ENCODE measurements around the gene HEY2. TPM values are rescaled to one million over a fixed set of nuclear protein-coding genes. Genes with fewer than 3 reads are reported as not detected.

HEY2 gene
- total RNA-seq, 1 experiment from 2014 or later = 6.6 TPM

GRCh38 chr6:125746019-125746414 is 3.4 kb upstream of the HEY2 start:
- no peaks in the 10 kb centered on the region for H3K79me1 ChIP-seq (ENCODE audit: insufficient read depth, low read depth, low read length, poor library complexity, severe bottlenecking)
- peak overlapping the region; percentile 90 for H3K4me2 ChIP-seq (ENCODE audit: insufficient read depth, insufficient read length, low read length)
- H2AFZ ChIP-seq (ENCODE audit: low read length) = no peak overlapping the region
- H3K23me2 ChIP-seq (ENCODE audit: insufficient read length, low read depth, low read length, poor library complexity, severe bottlenecking) = peaks cover 27% of the 10 kb centered on the region
- H3K14ac ChIP-seq (ENCODE audit: insufficient read depth, low read length) = no peak overlapping the region
- no peak overlapping the region for H4K8ac ChIP-seq (replicated peaks; ENCODE audit: insufficient read length, low read depth, low read length)
- H3K4ac ChIP-seq (ENCODE audit: low read depth, low read length) = no peak overlapping the region
- H3K56ac ChIP-seq (ENCODE audit: insufficient read length, low read depth, low read length) = no peak overlapping the region
- no peak overlapping the region for H3T11ph ChIP-seq (ENCODE audit: low read length)
- Mint-ChIP-seq H3K36me3 (ENCODE audit: insufficient read depth in 1 of 3, low read depth in 3 of 3) (no peaks in the 10 kb centered on the region), H3K4me1 (peaks cover 54 to 61% of the 10 kb centered on the region in 2 experiments), H3K27ac (peak overlapping the region in 2 of 3 experiments; percentile 71 to 96; a peak in 5 of 7 replicates), H3K4me3 (peak overlapping the region; percentile 67 to 84), H3K9me3 (no peaks in the 10 kb centered on the region; a peak in 1 of 5 replicates), H3K27me3 (ENCODE audit: low read depth) (peaks cover 30% of the 10 kb centered on the region)
- H3K23ac ChIP-seq (ENCODE audit: insufficient read length, low read depth, low read length) = no peak overlapping the region
- no peak overlapping the region for H2BK5ac ChIP-seq (ENCODE audit: insufficient read length, low read length)
- no CpG with 5 or more reads among the region's 5 CpGs for WGBS (ENCODE audit: extremely low coverage, insufficient read length, low lambda C conversion rate)
- TF ChIP-seq CTCF (conservative IDR thresholded peaks at IDR 0.05) = no peak
- H3K9me3 ChIP-seq (ENCODE audit: control insufficient read depth, low read depth, low read length) = no peaks in the 10 kb centered on the region
- H4K91ac ChIP-seq (ENCODE audit: insufficient read length, low read depth, low read length) = no peak overlapping the region
- no peak overlapping the region for H2BK12ac ChIP-seq (ENCODE audit: insufficient read length, low read depth, low read length)
- H3K18ac ChIP-seq (ENCODE audit: insufficient read length, low read depth, low read length) = no peak overlapping the region
- H2AK5ac ChIP-seq (ENCODE audit: insufficient read length, low read length) = no peak overlapping the region
- peaks cover 10% of the 10 kb centered on the region; the same call in 1 of the 2 replicates for H3K27me3 ChIP-seq (ENCODE audit: insufficient read depth, low read length)
- no peak for DNase-seq
- no peak overlapping the region for H4K5ac ChIP-seq (ENCODE audit: insufficient read length, low read depth, low read length)
- no peak overlapping the region for H3K9ac ChIP-seq (ENCODE audit: extremely low read depth, insufficient read length, low read length)
- H3K79me2 ChIP-seq (ENCODE audit: insufficient read depth, low read length) = peaks cover 2% of the 10 kb centered on the region; the same call in 1 of the 2 replicates
- no peak overlapping the region for H2BK120ac ChIP-seq (ENCODE audit: low read depth, low read length, poor library complexity, severe bottlenecking)
- H4K20me1 ChIP-seq (ENCODE audit: control insufficient read depth, insufficient read depth, insufficient read length) = no peaks in the 10 kb centered on the region
- H2BK15ac ChIP-seq (ENCODE audit: low read depth, low read length) = no peak overlapping the region
- no peak overlapping the region for H2BK20ac ChIP-seq (ENCODE audit: low read depth, low read length, poor library complexity, severe bottlenecking)
- no peak overlapping the region for H3K27ac ChIP-seq (ENCODE audit: insufficient read length, low read depth, low read length)
- peaks cover 4% of the 10 kb centered on the region for H3K4me1 ChIP-seq (ENCODE audit: insufficient read depth, low read length)

All from H9 (cell line).